HG02970 (cell line): ENCODE results near the gene SCGB1A1.
"Not testable (repeated sequence)": the region's sequence is repeated elsewhere in the genome, so short reads cannot be mapped to it uniquely, and the experiment has no call there.

Source experiments
- ATAC-seq: cut with Tn5 transposase; IDR thresholded peaks from one replicate; pipeline ENCODE4 v1.9.1; 2021; ENCODE audit warnings: mild to moderate bottlenecking, moderate library complexity, moderate number of reproducible peaks; ENCODE audit not compliant: unreplicated experiment, low FRiP score

SCGB1A1 gene

DNA sequence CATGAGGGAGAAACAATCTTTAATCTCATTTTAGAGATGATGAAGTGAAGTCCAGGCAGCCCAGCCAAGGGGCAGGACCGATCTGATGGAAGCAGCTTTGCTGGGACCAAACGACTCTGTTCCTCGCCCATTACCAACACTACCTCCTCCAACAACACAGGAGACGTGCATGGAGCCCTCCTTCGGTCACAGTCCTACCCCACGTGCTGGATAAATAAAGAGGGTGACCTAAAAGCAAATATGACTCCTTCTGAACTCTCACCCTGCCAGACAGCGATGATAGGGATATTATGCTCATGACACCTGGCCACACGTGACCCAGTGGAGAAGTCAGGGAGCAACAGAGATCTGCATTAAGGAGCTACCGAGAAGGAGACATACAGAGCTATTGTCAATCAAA, 26.0 kb downstream of the SCGB1A1 start:
- ATAC-seq = no peak

- ATAC-seq = no peak
Measured at GRCh38 chr11:62445314-62445740, 26.5 kb downstream of the SCGB1A1 start.

GRCh38 chr11:62446091-62446490, 27.3 kb downstream of the SCGB1A1 start:
- ATAC-seq = no peak

GRCh38 chr11:62449451-62449851, 30.6 kb downstream of the SCGB1A1 start:
- ATAC-seq = no peak

- ATAC-seq = not testable (repeated sequence)
Measured at GRCh38 chr11:62449912-62450311, 31.1 kb downstream of the SCGB1A1 start.

DNA sequence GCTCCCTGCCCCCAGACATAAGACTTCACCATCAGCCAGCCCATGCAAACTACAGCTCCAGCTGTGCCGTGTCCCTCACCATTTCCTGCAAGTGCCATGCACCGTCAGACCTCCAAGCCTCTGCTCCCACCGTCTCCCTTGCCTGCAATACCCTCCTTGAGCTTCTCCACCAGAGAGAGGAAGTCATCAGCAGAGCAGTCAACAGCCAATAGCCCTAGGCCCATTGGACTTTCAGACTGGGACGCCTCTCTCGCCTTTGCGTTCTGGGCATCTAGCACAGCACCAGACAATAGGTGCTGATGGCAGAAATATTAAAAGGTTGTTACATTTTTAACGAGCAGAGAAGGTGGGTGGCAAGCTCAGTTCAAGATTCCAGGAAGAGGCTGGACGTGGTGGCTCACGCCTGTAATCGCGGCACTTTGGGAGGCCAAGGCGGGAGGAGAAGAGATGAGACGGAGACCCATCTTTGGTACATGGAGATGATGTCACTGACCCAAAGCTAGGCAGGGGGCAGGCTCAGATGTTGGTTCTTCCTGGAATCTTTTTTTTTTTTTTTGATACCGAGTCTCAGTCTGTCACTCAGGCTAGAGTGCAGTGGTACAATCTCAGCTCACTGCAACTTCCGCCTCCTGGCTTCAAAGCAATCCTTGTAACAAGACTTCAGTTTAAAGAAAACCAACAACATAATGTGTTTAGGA, 31.9 kb downstream of the SCGB1A1 start:
- no peak for ATAC-seq

GRCh38 chr11:62451241-62451621, 32.4 kb downstream of the SCGB1A1 start:
- ATAC-seq = no peak

GRCh38 chr11:62452261-62452660, 33.4 kb downstream of the SCGB1A1 start:
- no peak for ATAC-seq

DNA sequence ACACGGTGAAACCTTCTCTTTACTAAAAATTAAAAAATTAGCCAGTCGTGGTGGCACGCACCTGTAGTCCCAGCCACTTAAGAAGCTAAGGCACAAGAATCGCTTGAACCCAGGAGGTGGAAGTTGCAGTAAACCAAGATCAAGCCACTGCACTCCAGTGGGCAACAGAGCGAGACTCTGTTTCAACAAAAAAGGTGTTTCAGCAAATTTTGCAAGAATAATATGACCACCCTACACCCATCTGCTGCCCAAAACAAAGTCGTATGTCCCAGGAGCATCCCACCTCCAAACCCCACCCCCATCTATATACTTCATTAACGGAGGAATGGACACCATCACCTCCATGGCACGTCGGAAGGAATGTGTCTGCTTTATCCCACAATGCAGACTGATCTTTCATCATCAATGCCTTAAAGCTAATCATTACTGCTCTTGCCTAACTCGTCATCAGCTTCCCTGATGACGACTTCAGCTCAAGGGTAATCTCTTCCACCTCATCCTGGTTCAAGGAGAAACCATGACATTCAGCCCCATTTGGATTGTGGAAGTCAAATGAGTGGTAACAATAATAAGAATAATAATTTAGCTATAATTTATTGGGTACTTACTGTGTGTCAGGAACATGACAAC, 34.1 kb downstream of the SCGB1A1 start:
- ATAC-seq = no peak

DNA sequence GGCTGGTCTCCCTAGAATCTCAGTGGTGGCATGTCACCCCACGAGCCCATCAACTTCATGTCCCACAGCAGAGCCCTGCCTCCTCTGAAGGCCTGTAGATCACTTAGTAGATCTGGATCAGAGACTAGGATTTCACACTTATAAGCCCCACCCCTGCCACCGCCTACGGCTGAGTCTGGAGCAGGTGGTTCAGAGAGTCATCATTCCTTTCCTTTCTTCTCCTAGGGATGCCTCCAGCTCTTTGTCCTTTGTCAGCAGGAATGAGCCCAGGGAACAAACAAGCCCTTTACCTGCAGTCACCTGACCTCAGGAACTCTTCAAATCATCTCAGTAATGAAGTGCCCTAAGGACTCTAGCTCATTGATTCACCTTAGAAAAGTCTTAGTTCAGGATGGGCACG, 37.8 kb downstream of the SCGB1A1 start:
- no peak for ATAC-seq

DNA sequence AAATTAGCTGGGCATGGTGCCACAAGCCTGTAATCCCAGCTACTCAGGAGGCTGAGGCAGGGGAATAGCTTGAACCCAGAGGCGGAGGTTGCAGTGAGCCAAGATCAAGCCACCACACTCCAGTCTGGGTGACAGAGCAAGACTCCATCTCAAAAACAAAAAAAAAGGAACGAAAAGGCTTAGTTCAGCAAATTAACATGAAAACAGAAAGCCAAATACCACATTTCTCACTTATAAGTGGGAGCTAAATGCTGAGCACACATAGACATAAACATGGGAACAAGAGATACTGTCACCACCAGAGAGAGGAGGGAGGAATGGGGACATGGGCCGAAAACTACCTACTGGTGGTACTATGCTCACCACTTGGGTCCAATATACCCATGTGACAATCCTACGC, 38.6 kb downstream of the SCGB1A1 start:
- no peak for ATAC-seq

- no peak for ATAC-seq
Measured at GRCh38 chr11:62458212-62459002, 39.6 kb downstream of the SCGB1A1 start.

GRCh38 chr11:62459080-62459479, 40.2 kb downstream of the SCGB1A1 start:
- no peak for ATAC-seq

DNA sequence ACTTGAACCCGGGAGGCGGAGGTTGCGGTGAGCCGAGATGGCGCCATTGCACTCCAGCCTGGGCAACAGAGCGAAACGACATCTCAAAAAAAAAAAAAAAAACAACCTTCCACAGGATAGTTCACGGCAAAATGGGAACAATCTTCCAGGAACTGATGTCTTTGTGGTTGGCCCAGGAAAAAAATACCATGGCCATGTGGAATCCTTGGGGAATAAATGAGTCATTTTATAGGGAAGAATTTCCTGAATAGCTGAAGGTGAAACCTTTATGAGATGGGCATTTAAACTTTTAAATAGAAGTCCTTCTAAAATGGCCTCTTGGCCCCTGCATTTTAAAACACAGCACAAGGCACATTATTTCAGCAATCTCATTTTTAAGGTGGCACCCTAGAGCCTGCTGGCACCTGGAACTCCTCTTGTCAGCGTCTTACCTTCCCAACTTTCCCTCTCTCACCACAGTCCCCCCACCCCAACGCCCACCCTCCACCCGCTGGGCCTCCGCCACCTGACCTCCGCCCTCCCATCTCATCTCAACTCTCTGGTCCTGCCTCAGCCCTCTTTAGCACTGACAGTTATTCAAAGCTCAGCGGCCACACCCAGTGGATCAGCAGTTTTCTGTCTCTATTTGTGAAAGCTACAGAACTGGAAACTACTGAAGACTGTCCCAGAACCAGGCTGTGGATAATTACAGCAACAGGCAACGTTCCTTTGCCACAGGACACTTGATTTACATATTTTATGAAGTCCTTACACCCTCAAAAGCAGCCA, 43.1 kb downstream of the SCGB1A1 start:
- no peak for ATAC-seq

- ATAC-seq = no peak
Measured at GRCh38 chr11:62462508-62462892, 43.7 kb downstream of the SCGB1A1 start.

DNA sequence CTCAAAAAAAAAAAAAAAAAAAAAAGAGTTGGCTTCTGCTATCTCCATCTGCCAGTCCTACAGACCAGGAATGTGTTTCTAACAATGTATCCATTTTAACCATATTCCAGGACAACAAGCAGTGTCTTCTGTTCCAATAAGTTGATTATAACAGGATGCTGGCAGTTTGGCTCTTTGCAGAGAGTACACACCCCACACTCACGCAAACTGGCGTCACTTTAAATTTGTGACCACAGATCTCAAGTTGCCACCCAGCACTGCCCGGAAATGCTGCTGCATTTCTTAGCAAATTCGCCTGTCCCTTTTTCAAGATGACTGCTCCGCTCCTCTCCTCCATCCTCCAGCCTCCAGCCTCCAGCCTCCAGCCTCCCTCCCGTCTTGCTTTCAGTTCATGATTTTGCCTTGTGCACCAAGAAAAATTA, 44.3 kb downstream of the SCGB1A1 start:
- no peak for ATAC-seq

GRCh38 chr11:62464655-62465054, 45.8 kb downstream of the SCGB1A1 start:
- no peak for ATAC-seq

DNA sequence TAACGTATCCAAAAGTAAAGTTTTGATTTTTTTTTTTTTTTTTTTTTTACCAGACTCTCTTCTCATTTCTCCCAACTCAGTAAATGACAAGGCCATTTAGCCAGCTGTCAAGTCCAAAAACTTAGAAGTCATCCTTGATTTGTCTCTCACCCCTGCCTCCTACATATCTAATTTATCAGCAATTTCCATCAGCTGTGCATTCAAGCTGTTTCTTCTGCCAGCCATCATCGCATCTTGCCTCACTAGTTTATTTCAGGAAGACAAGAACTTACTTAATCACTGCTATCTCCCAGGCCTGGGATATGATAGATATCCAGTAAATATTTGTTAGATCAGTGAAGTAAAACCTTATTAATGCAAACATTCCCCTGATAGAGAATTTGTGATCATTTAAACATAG, 47.6 kb downstream of the SCGB1A1 start:
- ATAC-seq = no peak

GRCh38 chr11:62468577-62468976, 49.7 kb downstream of the SCGB1A1 start:
- ATAC-seq = no peak

GRCh38 chr11:62471603-62472002, 52.8 kb downstream of the SCGB1A1 start:
- no peak for ATAC-seq
